ENCODE results near the gene PAPOLB. TPM values are rescaled to one million over a fixed set of nuclear protein-coding genes. Genes with fewer than 3 reads are reported as not detected.

Gene PAPOLB
- total and polyA plus RNA-seq, 10 of the 15 experiments (the other 5 are each of a cell fraction or from before 2014, with no cell fraction given): 0.01 TPM; not detected in 9

DNA sequence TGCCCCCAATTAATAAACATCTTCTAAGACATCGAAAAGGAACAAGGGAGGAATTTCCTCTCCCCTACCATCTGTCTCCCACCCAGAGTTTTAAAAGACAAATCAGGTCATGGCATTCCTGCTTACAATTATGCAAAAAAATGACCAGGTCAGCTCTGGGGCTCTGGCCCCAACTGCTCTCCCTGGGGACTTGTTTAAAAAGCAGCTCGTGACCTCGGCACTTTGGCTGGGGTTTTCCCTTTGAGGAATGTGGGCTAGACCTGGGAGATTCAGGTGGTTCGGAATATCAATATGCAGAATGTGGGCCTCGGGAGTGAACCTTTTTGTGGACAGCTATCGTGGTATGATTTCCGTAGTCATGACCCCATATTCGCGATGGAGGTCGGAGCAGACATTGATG lies 22.3 kb upstream of the PAPOLB start:
- ATAC-seq (no peak), FAIRE-seq (no peak)
- no peak overlapping the region for H3K4me2 ChIP-seq (ENCODE audit: control insufficient read depth, insufficient read depth)

DNA sequence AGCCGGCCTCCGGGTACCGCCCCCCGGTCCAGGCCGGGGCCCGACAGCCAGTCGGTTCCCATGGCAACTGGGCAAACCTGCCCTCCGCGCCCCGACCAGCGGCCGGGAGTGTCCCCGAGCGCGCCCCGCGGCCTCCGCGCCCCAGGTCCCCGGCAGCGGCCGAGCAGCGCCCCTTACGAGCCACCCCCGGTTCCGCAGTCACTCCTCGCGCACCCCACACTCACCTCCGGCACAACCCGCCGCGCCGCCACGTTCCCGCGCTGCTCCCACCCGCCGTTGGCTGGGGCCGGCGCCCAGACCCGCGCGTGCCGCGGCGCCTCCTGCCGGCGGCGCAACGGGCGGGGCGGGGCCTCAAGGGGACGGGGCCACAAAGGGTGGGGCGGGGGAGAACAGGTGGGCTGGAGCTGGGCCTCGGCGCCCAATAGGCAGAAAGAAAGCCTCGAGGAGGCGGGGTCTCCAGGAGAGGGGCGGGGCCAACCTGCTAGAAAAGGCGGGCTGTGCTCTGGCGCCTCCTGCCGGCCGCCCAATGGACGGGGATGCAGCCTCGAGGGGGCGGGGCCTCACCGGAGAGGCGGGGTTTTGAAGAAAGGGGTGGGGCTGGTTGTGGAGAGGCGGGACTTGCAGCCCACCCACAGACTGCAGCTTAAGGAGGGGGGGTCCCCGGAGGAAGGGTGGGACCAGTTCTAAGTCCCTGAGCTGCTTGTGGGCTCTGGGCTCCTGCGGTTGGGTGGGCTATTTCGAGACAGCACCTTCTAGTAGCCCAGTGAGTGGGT lies 21.7 kb upstream of the PAPOLB start, which contains the start of gene RADIL:
TSS of gene RADIL (minus strand) at position 345 of the 773 bp plus-strand sequence. CDS start 5,577 bp downstream, outside the sequence.
- no peak for DNase-seq (ENCODE audit: low read depth, low spot score)
- SMC1A ChIA-PET (ENCODE audit: uncharacterized antibody, unreplicated experiment): no interaction called here
- no peak for FAIRE-seq
- no peaks in the 10 kb centered on the region for H4K20me1 ChIP-seq (ENCODE audit: control insufficient read depth, insufficient read depth)
- WGBS (ENCODE audit: insufficient coverage, insufficient replicate concordance, low lambda C conversion rate, missing lambda C conversion rate): 14% methylated on average over 27 of the region's 72 CpGs
- CTCF ChIA-PET: interaction anchor here (0.6 kb wide), 1 partner anchor 217 kb away, joined by 3 read pairs; no protein-coding TSS in a partner anchor
- intact Hi-C loops (cut with micrococcal nuclease; ENCODE audit: unreplicated experiment) (no loop called here), in situ Hi-C loops (cut with MboI) (no loop called here)
- H3K9me3 ChIP-seq (replicated peaks; ENCODE audit: control insufficient read depth, insufficient read depth, low read length): no peaks in the 10 kb centered on the region
- H3K36me3 ChIP-seq (ENCODE audit: control insufficient read depth in 2 of 2, insufficient read depth in 2 of 2, low read length in 1 of 2): no peaks in the 10 kb centered on the region
- no peak within 1 kb of the TSS for H2AFZ ChIP-seq (ENCODE audit: control insufficient read depth, low read depth, low read length)
- H3K4me3 ChIP-seq: no peak within 1 kb of the TSS
- no peak within 1 kb of the TSS for H3K9ac ChIP-seq (ENCODE audit: control insufficient read depth, insufficient read depth, low read length)
- peaks cover 3% of the 10 kb centered on the region in 2 experiments for H3K27me3 ChIP-seq (replicated peaks in 1 of 2; ENCODE audit: control insufficient read depth in 2 of 2, insufficient read depth in 2 of 2, low read length in 1 of 2)
- peak; percentile 72 for ATAC-seq
- H3K79me2 ChIP-seq (ENCODE audit: control insufficient read depth, insufficient read depth, low read length): no peaks in the 10 kb centered on the region
- BruUV-seq (replicated peaks): no TSS peak
- RAD21 ChIA-PET (ENCODE audit: unreplicated experiment): no interaction called here
- no peak within 1 kb of the TSS for H3K27ac ChIP-seq (ENCODE audit: control insufficient read depth, insufficient read depth)
- POLR2A ChIA-PET: no interaction called here
- no peaks in the 10 kb centered on the region for H3K4me1 ChIP-seq (ENCODE audit: control insufficient read depth, insufficient read depth, low read length)
- H3K4me2 ChIP-seq (ENCODE audit: control insufficient read depth, insufficient read depth): peak within 1 kb of the TSS; percentile 30; the same call in 1 of the 2 replicates
- peak; percentile 38; the same call in 1 of the 2 replicates for TF ChIP-seq RAD21 (IDR thresholded peaks at IDR 0.05; ENCODE audit: insufficient read depth, low read depth, low read length)
- TF ChIP-seq ZNF384 (IDR thresholded peaks at IDR 0.05; ENCODE audit: borderline replicate concordance, low read depth, low read length): no peak
- TF ChIP-seq, protein P1, sequence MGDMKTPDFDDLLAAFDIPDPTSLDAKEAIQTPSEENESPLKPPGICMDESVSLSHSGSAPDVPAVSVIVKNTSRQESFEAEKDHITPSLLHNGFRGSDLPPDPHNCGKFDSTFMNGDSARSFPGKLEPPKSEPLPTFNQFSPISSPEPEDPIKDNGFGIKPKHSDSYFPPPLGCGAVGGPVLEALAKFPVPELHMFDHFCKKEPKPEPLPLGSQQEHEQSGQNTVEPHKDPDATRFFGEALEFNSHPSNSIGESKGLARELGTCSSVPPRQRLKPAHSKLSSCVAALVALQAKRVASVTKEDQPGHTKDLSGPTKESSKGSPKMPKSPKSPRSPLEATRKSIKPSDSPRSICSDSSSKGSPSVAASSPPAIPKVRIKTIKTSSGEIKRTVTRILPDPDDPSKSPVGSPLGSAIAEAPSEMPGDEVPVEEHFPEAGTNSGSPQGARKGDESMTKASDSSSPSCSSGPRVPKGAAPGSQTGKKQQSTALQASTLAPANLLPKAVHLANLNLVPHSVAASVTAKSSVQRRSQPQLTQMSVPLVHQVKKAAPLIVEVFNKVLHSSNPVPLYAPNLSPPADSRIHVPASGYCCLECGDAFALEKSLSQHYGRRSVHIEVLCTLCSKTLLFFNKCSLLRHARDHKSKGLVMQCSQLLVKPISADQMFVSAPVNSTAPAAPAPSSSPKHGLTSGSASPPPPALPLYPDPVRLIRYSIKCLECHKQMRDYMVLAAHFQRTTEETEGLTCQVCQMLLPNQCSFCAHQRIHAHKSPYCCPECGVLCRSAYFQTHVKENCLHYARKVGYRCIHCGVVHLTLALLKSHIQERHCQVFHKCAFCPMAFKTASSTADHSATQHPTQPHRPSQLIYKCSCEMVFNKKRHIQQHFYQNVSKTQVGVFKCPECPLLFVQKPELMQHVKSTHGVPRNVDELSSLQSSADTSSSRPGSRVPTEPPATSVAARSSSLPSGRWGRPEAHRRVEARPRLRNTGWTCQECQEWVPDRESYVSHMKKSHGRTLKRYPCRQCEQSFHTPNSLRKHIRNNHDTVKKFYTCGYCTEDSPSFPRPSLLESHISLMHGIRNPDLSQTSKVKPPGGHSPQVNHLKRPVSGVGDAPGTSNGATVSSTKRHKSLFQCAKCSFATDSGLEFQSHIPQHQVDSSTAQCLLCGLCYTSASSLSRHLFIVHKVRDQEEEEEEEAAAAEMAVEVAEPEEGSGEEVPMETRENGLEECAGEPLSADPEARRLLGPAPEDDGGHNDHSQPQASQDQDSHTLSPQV (IDR thresholded peaks at IDR 0.05): no peak
- no peak for TF ChIP-seq ZNF274 (IDR thresholded peaks at IDR 0.05; ENCODE audit: insufficient read depth, insufficient read length)
- TF ChIP-seq, protein P2, sequence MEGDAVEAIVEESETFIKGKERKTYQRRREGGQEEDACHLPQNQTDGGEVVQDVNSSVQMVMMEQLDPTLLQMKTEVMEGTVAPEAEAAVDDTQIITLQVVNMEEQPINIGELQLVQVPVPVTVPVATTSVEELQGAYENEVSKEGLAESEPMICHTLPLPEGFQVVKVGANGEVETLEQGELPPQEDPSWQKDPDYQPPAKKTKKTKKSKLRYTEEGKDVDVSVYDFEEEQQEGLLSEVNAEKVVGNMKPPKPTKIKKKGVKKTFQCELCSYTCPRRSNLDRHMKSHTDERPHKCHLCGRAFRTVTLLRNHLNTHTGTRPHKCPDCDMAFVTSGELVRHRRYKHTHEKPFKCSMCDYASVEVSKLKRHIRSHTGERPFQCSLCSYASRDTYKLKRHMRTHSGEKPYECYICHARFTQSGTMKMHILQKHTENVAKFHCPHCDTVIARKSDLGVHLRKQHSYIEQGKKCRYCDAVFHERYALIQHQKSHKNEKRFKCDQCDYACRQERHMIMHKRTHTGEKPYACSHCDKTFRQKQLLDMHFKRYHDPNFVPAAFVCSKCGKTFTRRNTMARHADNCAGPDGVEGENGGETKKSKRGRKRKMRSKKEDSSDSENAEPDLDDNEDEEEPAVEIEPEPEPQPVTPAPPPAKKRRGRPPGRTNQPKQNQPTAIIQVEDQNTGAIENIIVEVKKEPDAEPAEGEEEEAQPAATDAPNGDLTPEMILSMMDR (IDR thresholded peaks at IDR 0.05 in 2 of 3, conservative IDR thresholded peaks at IDR 0.05 in 1 of 3; ENCODE audit: control insufficient read depth in 2 of 3, extremely low read depth in 1 of 3, insufficient read depth in 1 of 3, low read depth in 3 of 3, low read length in 3 of 3): peak in 2 of 3 experiments; percentile 38 to 44; a peak in 5 of 6 replicates

More for the DNA sequence above, 22.3 kb upstream of the PAPOLB start:
- H2AFZ ChIP-seq (ENCODE audit: control insufficient read depth, low read depth, low read length): no peak overlapping the region
- H3K9me3 ChIP-seq (replicated peaks; ENCODE audit: control insufficient read depth, insufficient read depth, low read length): no peaks in the 10 kb centered on the region
- ChIA-PET POLR2A (no interaction called here), RAD21 (ENCODE audit: unreplicated experiment) (no interaction called here), CTCF (interaction anchor here (0.6 kb wide), 1 partner anchor 216 kb away, joined by 3 read pairs; no protein-coding TSS in a partner anchor), SMC1A (ENCODE audit: uncharacterized antibody, unreplicated experiment) (no interaction called here)
- no TSS peak for BruUV-seq (replicated peaks)
- H3K79me2 ChIP-seq (ENCODE audit: control insufficient read depth, insufficient read depth, low read length): no peaks in the 10 kb centered on the region
- H4K20me1 ChIP-seq (ENCODE audit: control insufficient read depth, insufficient read depth): no peaks in the 10 kb centered on the region
- H3K27ac ChIP-seq (ENCODE audit: control insufficient read depth, insufficient read depth): no peak overlapping the region
- no peaks in the 10 kb centered on the region for H3K4me1 ChIP-seq (ENCODE audit: control insufficient read depth, insufficient read depth, low read length)
- TF ChIP-seq, protein P3, sequence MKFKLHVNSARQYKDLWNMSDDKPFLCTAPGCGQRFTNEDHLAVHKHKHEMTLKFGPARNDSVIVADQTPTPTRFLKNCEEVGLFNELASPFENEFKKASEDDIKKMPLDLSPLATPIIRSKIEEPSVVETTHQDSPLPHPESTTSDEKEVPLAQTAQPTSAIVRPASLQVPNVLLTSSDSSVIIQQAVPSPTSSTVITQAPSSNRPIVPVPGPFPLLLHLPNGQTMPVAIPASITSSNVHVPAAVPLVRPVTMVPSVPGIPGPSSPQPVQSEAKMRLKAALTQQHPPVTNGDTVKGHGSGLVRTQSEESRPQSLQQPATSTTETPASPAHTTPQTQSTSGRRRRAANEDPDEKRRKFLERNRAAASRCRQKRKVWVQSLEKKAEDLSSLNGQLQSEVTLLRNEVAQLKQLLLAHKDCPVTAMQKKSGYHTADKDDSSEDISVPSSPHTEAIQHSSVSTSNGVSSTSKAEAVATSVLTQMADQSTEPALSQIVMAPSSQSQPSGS (IDR thresholded peaks at IDR 0.05; ENCODE audit: low read length): no peak
- WGBS (ENCODE audit: insufficient coverage, insufficient replicate concordance, low lambda C conversion rate, missing lambda C conversion rate): 68% methylated on average over 10 of the region's 10 CpGs
- H3K9ac ChIP-seq (ENCODE audit: control insufficient read depth, insufficient read depth, low read length): no peak overlapping the region
- H3K4me3 ChIP-seq: no peak overlapping the region
- H3K36me3 ChIP-seq (ENCODE audit: control insufficient read depth in 2 of 2, insufficient read depth in 2 of 2, low read length in 1 of 2): no peaks in the 10 kb centered on the region
- intact Hi-C loops (cut with micrococcal nuclease; ENCODE audit: unreplicated experiment): no loop called here
- H3K27me3 ChIP-seq (replicated peaks in 1 of 2; ENCODE audit: control insufficient read depth in 2 of 2, insufficient read depth in 2 of 2, low read length in 1 of 2): peaks cover 3% of the 10 kb centered on the region in 2 experiments
- no peak for DNase-seq (ENCODE audit: low read depth, low spot score)
- in situ Hi-C loops (cut with MboI): no loop called here

Data from GM12878 (cell line).